HL-60 (cell line): ENCODE measurements around the gene EIF4G3.

Experiments used
- CTCF ChIP-seq: IDR thresholded peaks from one replicate; pipeline ENCODE4 v1.5.1; 2011; ENCODE audit warnings: low read length, control low read depth, inconsistent platforms; ENCODE audit not compliant: insufficient read depth
- GABPA ChIP-seq: IDR thresholded peaks from 2 replicates; pipeline ENCODE4 v1.6.1; 2012; ENCODE audit warnings: low read depth

- TF ChIP-seq CTCF (no peak), GABPA (no peak)
These were observed 59.1 kb downstream of the EIF4G3 start for GRCh38 chr1:21117597-21118001.
